ENCODE results near the gene SARS1.
"Not testable (repeated sequence)": the region's sequence is repeated elsewhere in the genome, so short reads cannot be mapped to it uniquely, and the experiment has no call there.

Gene SARS1

GRCh38 chr1:109192433-109192832 is 21.3 kb upstream of the SARS1 start:
- no peak for DNase-seq (ENCODE audit: low spot score)

- no peak for DNase-seq (ENCODE audit: low spot score)
Measured at GRCh38 chr1:109193653-109194590, 19.8 kb upstream of the SARS1 start.

GRCh38 chr1:109197158-109198042 is 16.3 kb upstream of the SARS1 start:
- DNase-seq (ENCODE audit: low spot score): no peak

GRCh38 chr1:109198043-109198695 is 15.5 kb upstream of the SARS1 start:
- no peak for DNase-seq (ENCODE audit: low spot score)

- no peak for DNase-seq (ENCODE audit: low spot score)
Measured at GRCh38 chr1:109198745-109199144, 15.0 kb upstream of the SARS1 start.

- DNase-seq (ENCODE audit: low spot score): no peak
Measured at GRCh38 chr1:109199710-109200109, 14.0 kb upstream of the SARS1 start.

- no peak for DNase-seq (ENCODE audit: low spot score)
Measured at GRCh38 chr1:109201123-109201703, 12.5 kb upstream of the SARS1 start.

- DNase-seq (ENCODE audit: low spot score): no peak
Measured at GRCh38 chr1:109204484-109204883, 9.2 kb upstream of the SARS1 start.

GRCh38 chr1:109206339-109206738 is 7.4 kb upstream of the SARS1 start:
- DNase-seq (ENCODE audit: low spot score): no peak

GRCh38 chr1:109207467-109208103 is 6.1 kb upstream of the SARS1 start:
- DNase-seq (ENCODE audit: low spot score): no peak

GRCh38 chr1:109208394-109208793 is 5.3 kb upstream of the SARS1 start:
- DNase-seq (ENCODE audit: low spot score): no peak

GRCh38 chr1:109208836-109209463 is 4.8 kb upstream of the SARS1 start:
- DNase-seq (ENCODE audit: low spot score): no peak

- DNase-seq (ENCODE audit: low spot score): no peak
Measured at GRCh38 chr1:109210058-109210457, 3.7 kb upstream of the SARS1 start.

GRCh38 chr1:109213345-109213823 is 334 bp upstream of the SARS1 start:
- DNase-seq (ENCODE audit: low spot score): no peak

GRCh38 chr1:109214695-109215623 is 1.2 kb downstream of the SARS1 start:
- DNase-seq (ENCODE audit: low spot score): no peak

GRCh38 chr1:109216662-109217061 is 2.9 kb downstream of the SARS1 start:
- DNase-seq (ENCODE audit: low spot score): no peak

GRCh38 chr1:109218516-109218915 is 4.8 kb downstream of the SARS1 start:
- DNase-seq (ENCODE audit: low spot score): no peak

- not testable (repeated sequence) for DNase-seq (ENCODE audit: low spot score)
Measured at GRCh38 chr1:109221201-109221600, 7.5 kb downstream of the SARS1 start.

- DNase-seq (ENCODE audit: low spot score): no peak
Measured at GRCh38 chr1:109225308-109225707, 11.6 kb downstream of the SARS1 start.
